EL (cell line): Measurements from ENCODE around the gene RNASEH1.
"Not testable (repeated sequence)": the region's sequence is repeated elsewhere in the genome, so short reads cannot be mapped to it uniquely, and the experiment has no call there.

Source experiments
- DNase-seq: peaks from one replicate; pipeline ENCODE4 v3.0.0-alpha.2; 2016

The RNASEH1 gene

DNA sequence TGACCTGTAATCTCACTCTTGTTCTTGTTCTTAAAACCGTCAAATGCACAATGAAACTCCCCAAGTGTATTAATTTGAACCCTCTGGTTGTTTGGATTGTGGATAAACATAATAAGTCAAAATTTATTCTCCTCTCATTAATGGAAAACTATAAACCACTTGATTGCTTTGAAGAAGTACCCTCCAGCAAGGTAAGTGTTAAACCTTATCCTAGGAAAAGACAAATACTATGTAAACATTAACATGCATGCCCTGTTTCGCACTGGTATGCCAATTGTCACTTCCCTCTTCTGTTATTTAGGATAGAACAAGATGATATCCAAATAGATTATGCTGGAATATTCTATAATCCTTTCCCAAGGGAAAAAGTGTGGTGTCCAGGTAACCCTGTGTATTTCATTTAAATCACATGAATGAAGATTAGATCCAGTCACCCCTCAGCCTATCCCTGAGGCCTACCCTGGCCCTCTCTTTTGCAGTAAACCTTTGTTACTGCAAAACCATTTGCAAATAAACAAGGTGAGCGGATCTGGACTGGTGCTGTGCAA, 40.1 kb downstream of the RNASEH1 start:
- DNase-seq, result no peak

DNA sequence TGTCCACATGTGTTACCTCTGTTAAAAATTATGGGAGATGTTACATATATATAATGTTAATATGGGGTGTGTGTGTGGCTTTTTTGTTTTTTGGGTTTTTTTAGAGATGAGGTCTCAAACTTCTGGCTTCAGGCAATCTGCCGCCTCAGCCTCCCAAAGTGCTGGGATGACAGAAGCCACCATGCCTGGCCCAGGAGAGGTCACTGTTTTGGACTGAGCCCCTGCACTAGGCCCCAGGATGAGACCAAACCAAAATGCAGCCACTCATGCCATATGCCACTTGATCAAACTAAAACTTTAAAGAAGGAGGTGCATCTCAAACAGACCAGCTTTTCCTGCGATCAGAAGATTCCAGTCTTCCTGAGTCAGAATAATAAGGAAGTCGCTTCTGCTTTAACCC, 41.3 kb downstream of the RNASEH1 start:
- DNase-seq, result no peak

DNA sequence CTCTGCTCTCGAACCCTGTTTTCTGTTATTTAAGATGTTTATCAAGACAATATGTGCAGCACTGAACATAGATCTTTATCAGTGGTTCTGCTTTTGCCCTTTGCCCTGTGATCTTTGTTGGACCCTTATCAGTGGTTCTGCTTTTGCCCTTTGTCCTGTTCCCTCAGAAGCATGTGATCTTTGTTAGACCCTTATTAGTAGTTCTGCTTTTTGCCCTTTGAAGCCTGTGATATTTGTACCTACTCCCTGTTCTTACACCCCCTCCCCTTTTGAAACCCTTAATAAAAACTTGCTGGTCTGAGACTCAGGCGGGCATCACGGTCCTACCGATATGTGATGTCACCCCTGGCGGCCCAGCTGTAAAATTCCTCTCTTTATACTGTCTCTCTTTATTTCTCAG, 42.7 kb downstream of the RNASEH1 start:
- not testable (repeated sequence) for DNase-seq

DNA sequence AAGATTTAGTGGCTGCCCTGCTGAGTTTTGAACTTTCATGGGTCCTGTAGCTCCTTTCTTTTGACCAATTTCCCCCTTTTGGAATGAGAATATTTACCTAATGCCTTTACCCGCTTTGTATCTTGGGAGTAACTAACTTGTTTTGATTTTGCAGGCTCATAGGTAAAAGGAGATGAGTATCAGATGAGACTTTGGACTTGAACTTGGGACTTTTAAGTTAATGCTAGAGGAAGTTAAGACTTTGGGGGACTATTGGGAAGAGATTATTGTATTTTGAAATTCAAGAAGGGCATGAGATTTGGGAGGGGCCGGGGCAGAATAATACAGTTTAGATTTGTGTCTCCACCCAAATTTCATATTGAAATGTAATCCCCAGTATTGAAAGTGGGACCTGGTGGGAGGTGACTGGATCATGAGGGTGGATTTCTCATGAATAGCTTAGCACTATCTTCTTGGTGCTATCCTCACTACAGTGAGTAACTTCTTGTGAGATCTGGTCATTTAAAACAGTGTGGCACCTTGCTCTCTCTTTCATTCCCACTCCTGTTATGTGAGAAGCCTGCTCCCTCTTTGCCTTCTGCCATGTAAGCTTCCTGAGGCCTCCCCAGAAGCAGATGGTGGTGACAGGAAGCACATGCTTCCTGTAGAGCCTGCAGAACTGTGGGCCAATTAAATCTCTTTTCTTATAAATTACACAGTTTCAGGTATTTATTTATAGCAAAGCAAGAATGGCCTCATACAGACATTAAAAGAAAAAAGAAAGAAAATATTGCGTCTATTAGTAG, 44.9 kb downstream of the RNASEH1 start:
- no peak for DNase-seq

DNA sequence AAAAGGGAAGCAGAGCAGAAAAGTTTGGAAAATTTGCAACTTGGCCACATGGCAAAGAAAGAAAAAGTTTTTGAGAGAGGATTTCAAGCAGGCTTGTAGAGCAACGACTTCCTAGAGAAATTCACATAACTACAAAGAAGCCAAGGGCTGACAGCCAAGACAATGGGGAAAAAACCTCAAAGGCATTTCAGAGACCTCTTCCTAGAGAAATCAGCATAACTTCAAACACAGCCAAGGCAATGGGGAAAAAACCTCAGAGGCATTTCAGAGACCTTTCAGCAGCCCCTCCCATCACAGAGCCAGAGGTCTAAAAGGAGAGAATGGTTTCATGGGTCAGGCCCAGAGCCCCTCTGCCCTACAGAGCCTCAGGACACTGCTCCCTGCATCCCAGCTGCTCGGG, 46.0 kb downstream of the RNASEH1 start:
- DNase-seq, result no peak

DNA sequence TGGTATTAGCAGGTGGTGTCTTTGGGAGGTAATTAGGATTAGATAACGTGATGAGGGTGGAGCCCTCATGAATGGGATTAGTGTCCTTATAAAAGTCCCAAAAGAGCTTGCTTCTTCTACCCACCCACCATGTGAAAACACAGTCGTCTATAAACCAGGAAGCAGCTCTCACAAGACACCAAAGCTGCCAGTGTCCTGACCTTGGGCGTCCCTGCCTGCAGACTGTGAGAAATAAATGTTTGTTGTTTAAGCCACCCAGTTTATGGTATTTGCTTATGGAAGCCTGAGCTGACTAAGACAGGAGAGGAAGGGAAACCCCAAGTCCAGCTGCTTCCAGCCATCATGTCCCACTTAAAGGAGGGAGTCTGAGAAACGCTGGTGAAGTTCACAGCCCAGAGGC, 52.4 kb downstream of the RNASEH1 start:
- DNase-seq, result no peak

DNA sequence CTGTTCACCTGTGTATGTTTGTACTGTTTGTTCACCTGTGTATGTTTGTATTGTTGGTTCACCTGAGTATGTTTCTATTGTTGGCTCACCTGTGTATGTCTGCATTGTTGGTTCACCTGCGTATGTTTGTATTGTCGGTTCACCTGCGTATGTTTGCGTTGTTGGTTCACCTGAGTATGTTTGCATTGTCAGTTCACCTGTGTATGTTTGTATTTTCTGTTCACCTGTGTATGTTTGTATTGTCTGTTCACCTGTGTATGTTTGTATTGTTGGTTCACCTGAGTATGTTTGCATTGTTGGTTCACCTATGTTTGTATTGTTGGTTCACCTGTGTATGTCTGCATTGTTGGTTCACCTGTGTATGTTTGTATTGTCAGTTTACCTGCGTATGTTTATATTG, 53.4 kb downstream of the RNASEH1 start:
- DNase-seq, result no peak

DNA sequence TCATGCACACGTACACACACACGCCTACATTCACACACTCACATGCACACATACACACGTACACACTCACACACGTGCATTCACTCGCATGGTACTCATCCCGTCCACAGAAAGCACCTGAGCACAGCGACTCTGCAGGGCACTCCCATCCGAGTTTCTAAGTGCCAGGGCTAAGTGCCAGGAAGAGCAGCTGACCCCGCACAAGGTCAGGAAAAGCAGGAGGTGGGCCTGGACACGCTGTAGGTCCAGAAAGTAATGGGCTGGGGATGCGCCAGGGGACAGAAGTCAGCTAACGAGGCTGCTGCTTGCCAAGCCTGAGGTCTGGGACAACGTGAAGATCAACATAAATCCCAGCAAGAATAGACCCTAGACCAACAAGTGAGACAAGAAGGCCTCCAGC, 54.6 kb downstream of the RNASEH1 start:
- no peak for DNase-seq

DNA sequence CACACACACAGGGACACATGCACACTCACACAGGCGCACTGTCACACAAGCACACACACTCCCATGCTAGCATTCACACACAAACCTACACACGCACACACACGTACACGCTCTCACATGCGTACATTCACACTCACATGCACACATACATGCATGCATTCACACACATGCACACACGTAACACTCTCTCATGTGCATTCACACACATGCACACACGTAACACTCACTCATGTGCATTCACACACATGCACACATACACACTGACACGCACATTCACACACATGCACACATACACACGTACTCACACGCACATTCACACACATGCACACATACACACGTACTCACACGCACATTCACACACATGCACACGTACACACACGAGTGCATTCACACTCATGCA, 55.1 kb downstream of the RNASEH1 start:
- no peak for DNase-seq

DNA sequence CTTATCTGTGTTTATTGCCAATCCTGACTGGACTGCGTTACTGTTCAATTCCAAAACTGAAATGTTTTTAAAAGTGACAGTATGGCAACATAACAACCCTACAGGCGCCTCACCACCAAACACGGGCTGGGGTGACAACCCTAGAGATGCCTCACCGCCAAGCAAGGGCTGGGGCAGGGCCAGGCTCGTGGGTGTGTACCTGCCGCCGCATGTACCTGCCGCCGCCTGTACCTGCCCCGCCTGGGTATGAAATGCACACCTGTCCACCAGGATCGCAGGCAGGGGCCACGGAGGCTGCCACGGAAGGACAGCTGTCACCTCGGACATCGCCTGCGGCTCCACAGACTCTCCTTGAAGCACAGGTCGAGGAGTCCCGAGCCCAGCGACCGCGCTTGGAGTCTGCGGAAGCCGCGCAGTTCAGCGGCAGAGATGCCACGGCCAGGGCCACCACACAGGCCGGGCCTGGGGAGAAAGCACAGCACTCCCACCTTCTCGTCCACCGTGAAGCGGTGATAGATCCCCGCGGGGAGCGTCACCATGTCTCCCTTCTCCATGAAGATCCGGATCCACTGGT, 57.7 kb downstream of the RNASEH1 start:
- no peak for DNase-seq

DNA sequence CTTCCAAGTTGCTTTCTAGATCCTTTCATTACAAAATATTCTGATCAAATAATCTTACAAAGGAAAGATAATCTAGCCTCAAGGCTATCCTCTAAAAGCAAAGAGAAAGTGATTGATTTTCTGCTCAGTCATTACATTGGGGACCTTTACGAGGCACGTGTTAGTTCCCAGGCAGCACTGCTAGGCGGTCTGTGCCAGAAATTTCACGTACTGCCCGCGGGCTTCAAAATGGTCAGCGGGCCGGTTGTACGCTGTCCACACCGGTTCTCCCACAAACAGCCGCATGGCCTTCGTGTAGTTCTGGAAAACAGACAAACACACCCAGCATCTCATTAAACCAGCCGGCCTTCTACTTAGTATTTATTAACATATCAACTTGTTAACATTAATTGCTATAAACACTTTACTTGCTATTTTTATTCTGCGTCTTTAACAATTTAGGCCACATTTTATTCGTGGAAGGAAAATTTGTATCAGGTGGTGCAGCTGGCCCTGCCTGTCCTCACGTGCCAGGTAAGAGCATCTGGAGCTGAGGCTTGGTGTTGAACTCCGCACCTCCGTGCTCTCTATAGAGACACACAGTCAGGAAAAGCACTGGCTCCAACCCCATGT, 59.2 kb downstream of the RNASEH1 start:
- DNase-seq, result no peak

DNA sequence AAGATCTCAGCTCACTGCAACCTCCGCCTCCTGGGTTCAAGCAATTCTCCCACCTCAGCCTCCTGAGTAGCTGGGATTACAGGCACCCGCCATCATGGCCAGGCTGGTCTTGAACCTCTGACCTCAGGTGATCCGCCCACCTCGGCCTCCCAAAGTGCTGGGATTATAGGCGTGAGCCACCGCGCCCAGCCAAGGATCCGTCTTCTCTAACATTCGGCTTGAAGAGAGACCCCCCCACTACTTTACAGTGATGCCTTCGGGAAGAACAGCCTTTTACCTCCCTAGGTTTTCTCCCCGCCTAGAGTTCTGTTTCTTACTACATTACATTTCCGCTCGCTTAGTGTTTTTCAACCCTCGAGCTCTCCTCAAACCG, 61.4 kb downstream of the RNASEH1 start:
- not testable (repeated sequence) for DNase-seq
